Measurements from ENCODE around the gene XXYLT1. TPM values are rescaled to one million over a fixed set of nuclear protein-coding genes. Genes with fewer than 3 reads are reported as not detected.

XXYLT1 gene
- polyA plus RNA-seq, 3 donors, result 2.2 to 7.7 (median 4.6) TPM

DNA sequence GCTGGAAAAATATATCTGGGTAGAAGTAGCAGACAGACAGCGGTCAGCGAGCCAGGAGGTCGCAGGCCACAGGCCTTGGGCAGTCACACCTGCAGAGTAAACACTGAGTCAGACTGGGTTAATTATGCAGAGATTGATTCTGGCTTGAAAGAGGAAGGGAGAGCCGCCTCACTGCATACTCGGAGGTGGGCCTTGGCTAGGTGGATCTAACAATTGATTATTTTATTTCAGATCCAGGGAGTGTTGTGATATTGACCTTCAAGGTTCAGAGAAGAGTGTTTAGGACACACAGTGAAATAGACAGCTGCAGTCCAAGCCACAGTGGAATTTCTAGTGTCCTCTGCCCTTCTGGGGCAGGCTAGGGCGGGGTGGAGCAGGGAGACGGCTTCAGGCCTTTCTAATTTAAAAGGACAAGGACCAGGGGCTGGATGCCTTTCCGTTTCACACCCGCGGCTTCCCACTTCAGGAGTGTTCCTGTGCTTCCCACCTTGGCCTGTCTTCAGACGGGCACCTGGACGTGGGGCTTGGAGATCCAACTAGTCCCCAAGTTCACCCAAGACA, 237.3 kb downstream of the XXYLT1 start:
- no peak overlapping the region for H3K27ac ChIP-seq (ENCODE audit: low read depth, low read length)

DNA sequence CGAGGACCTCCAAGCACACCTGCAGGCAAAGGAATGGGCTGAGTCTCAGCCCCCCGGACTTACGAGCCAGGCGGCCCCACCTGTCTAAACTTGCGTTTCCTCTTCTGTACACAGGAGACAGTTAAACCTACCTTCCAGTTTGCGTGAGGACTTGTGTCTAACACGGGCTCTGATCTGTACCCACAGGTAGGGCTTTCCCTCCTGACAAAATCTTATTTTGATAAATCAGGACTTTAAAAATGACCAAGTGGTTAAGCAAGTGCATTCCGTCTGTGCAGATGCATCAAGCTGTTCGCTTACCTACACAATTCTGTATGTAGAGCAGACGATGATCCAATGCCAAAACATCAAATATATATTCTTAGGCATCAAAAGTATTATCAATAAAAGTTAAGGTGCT, 238.0 kb downstream of the XXYLT1 start:
- 87 to 94% (median 89%) methylated on average over 10 of the region's 10 CpGs for WGBS, 3 donors

More for the DNA sequence above, 237.3 kb downstream of the XXYLT1 start:
- WGBS, 3 donors, result 42 to 83% (median 81%) methylated on average over 12 of the region's 12 CpGs

DNA sequence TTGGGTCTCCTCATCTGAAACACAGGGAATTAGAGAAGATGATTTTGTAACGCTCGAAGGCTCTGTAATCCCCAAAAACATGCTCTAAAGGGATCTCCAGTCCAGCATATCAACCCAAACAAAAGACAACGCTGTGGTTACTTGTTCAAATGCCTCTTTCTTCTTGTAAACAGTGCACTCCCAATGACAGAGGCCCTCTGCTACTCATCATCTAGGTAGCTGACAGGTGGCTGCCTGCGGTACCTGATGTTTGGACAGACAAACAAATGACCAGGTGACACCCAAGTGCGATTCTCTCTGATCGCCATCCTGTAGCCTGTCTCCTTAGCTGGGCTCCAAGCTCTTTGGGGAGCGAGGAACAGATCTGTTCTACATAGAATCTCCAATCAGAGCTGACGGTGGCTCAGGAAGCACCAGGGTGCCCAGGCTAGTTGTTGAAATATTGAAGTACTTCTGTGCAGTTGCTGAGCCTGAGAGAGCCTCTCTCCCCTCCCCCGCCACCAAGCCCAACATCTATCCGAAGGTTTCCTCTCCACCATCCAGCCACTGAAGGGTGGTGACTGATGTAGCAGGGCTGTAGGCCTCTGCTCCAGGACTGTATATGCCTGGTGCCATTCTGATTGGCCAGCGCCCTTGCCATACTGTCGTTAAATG, 238.7 kb downstream of the XXYLT1 start:
- WGBS, 3 donors, result 82 to 86% (median 83%) methylated on average over 12 of the region's 12 CpGs
- H3K27ac ChIP-seq (ENCODE audit: low read depth, low read length), result no peak overlapping the region

More for the DNA sequence above, 238.0 kb downstream of the XXYLT1 start:
- no peak overlapping the region for H3K27ac ChIP-seq (ENCODE audit: low read depth, low read length)

DNA sequence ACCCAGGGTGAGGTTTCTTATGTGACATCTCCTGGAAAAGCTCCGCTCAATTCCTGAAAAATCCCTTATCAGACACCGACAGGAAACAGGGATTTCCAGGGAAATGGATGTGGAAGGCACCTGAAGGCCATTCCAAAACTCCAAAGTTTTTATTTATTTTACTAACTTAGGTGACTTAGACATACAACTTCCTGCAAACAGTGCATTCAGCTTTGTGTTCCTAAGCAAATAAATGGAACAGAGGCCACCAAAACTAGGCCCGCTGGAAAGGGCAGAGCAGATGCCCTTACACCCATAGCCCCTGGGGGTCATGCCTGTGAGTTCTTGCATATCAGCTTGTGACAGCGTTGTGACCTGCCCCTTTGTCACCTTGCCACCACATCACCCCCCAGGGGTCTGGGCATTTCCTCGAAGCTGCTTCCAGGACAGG, 239.4 kb downstream of the XXYLT1 start:
- no peak overlapping the region for H3K27ac ChIP-seq (ENCODE audit: low read depth, low read length)
- 65 to 68% (median 67%) methylated on average over 5 of the region's 5 CpGs for WGBS, 3 donors

DNA sequence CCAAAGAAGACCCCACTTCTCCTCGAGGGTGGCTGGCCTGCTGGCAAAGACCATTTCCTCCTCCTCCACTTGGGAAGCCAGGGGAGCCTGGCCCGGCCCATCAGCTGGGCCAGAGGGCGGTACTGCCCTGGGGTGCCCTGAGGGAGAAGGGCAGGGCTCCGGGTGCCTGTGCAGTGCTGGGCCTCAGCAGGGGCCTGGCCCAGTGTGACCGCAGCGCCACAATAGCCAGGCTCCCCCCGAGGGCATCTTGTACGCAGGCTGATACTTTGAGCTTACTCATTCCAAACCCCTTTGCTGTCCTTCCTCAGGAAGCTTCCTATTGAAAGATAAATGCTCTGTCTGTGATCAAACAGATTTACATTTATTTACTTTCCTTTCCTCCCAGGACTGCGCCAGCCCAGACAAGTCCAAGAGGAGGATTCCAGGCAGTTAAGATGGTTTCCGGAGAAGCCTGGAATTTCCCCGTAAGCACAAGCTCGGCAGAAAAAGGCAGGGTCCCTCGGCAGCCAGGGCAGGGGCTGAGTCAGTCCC, 240.1 kb downstream of the XXYLT1 start:
- no peak overlapping the region for H3K27ac ChIP-seq (ENCODE audit: low read depth, low read length)
- 44 to 83% (median 50%) methylated on average over 13 of the region's 13 CpGs for WGBS, 3 donors

DNA sequence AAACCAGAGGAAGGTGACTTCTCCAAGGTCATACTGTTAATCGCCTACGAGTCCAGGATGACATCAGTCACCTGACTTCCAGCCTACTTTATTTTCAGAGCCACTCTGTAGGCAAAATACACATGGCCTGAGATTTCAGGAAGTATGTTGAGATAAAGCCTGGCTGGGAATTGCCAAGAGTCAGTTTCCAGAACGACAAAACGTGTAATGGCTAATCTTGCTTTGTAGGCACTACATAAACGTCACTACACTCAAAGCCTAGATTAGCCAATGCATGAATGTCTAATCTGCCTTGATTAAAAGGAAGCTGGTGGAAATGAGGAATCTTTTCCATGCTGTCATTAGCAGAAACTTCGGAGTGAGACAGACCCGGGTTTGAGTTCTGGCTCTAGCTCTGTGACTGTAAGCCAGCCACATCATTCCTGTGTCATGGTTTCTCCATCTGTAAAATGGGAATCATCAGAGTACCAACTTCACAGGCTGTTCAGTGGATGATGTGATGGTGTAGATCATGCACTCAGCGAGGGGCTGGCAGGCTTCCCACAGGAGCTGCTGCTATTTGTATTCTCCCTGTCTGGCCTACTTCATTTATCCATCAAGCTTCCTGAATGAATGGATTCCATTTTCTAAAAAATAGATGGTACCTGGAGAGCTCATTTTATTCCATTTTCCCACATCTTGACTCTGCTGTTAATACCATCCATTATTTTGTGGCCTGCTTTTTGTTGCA, 241.9 kb downstream of the XXYLT1 start:
- 43 to 65% (median 63%) methylated on average over 8 of the region's 8 CpGs for whole genome bisulfite sequencing, 3 donors
- H3K27ac ChIP-seq (ENCODE audit: low read depth, low read length), result no peak overlapping the region

DNA sequence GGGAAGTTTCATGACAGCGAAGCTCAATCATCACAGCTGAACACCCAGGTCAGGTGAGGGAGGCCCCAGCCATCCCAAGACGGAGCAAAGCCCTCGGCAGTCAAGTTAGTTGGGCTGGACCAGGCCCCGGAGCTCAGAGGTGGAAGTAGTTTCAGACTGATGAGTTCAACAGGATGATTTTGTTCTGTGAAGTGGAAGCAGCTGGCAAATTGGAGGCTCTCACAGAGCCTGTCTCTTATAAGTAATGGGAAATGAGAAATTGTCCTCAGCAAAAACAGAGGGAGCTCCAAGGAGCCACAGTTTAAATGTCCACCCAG, 245.1 kb downstream of the XXYLT1 start:
- no peak overlapping the region for H3K27ac ChIP-seq (ENCODE audit: low read depth, low read length)
- 75 to 89% (median 83%) methylated on average over 4 of the region's 4 CpGs for WGBS, 3 donors

DNA sequence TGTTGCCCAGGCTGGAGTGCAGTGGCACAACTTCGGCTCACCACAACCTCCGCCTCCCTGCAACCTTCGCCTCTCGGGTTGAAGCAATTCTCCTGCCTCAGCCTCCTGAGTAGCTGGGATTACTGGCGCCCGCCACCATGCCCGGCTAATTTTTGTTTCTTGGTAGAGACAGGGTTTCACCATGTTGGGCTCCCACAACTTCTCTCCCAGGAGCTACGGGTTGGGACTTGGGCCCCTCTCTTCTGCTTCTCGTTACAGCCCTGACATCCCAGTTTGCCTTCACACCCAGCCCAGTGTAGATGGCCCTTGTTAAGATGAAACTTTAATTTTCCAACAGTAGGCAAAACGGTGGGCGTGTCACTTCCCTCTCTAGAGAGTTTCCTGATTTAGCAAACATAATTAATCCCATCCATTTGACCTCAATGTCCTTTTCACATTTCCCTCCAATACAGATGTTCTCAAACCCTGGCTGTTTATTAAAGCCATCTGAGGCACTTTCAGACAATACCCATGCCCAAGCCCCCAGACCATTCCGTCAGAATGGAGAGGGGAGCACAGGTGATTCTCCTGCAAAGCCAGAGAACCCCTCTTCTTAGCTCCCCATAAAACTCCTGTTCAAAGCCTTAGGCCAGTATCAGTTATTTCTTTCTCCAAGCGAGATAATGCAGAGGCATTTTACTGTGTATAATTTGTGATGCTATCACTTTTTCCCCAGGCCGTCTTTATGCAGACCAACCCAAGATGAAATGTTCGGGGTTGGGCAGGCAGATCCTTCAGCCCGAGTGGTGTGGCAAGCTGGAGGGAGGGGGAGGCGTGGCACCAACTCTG, 245.7 kb downstream of the XXYLT1 start:
- no peak overlapping the region for H3K27ac ChIP-seq (ENCODE audit: low read depth, low read length)
- 81 to 90% (median 84%) methylated on average over 17 of the region's 17 CpGs for WGBS, 3 donors

DNA sequence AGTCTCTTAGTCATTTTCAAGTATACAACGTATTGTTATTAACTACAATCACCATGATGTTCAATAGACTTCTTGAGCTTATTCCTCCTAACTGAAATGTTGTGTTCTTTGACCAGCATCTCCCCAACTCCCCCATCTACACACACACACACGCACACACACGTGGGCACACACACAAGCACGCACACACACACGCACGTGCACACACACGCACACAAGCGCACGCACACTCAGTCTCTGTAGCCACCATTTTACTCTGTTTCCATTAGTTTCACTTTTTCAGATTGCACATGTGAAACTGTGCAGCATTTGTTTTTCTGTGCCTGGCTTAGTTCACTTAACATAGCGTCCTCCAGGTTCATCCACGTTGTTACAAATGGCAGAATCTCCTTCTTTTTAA, 247.0 kb downstream of the XXYLT1 start:
- 80 to 95% (median 93%) methylated on average over 11 of the region's 11 CpGs for WGBS, 3 donors
- no peak overlapping the region for H3K27ac ChIP-seq (ENCODE audit: low read depth, low read length)

DNA sequence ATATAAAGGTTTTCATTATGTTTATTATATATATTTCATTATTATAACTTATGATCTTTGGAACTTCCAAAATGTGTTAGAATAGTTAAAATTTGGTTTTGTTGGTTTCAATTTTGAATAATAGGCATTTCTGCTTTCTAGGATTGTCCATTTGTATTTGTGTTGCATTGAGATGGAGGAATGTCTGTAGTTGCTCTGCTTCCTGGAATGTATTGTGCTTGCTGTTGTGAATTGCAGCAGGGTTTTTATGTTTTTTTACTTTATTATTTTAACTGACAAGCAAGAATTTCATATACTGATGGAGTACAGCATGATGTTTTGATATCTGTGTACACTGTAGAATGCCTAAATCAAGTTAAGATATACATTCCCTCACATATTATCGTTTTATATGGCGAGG, 247.4 kb downstream of the XXYLT1 start:
- WGBS, 3 donors, result 31 to 46% (median 44%) methylated on average over 2 of the region's 2 CpGs
- H3K27ac ChIP-seq (ENCODE audit: low read depth, low read length), result no peak overlapping the region

DNA sequence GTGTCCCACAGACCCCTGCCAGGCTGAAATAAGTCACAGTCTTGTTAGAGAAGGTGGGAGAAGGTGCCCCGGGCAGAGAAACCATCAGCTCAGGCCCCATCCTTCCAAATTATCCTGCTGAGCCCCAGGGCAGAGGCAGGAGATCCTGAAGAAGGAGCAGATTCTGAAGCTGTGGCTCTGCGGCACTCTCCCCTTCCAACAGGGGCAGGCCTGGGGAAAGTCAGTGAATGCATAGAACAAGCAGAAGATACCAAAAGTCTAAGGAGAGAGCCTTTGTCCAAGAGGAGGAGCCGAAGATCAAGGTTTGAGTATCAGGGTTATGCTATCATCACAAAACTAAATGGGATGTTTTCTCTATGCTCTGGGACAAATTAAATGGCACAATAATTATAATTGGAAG, 249.3 kb downstream of the XXYLT1 start:
- H3K27ac ChIP-seq (ENCODE audit: low read depth, low read length), result no peak overlapping the region
- WGBS, 3 donors, result 79 to 95% (median 87%) methylated on average over 3 of the region's 3 CpGs

DNA sequence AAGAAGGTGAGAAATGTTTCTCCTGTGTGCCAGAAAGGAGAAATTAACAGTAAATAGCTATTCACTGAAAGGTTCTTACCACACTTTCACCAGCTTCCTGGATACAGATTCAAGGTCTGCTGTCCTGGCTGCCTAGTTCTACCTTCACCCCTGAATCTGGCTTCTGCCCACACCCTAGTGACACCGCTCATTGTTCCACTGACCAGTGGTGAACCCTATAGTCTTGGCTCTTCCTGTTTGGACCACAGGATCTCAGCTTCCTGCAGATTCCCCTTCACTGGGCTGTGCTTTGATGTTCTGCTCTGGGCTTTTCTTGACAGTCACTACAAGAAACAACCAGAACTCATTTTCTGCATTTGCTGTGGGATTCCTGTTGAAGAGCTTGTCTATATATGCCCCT, 250.0 kb downstream of the XXYLT1 start:
- no peak overlapping the region for H3K27ac ChIP-seq (ENCODE audit: low read depth, low read length)

DNA sequence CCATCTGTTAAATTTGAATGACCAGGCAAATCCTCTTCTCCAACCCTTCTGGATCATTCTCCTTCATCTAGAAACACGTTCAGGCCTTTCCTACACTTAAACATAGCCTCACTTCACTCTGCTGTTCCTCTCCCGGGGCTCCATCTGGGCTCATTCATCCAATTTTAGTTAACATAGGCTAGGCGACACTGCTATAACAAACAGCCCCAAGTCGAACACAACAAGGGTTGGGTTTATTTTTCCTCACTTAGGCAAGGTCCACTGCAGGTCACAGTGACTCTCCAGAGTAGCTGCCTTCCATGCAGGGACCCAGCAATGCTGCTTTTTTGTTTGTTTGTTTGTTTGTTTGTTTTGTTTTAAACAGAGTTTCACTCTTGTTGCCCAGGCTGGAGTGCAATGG, 250.8 kb downstream of the XXYLT1 start:
- H3K27ac ChIP-seq (ENCODE audit: low read depth, low read length), result no peak overlapping the region
- WGBS, 3 donors, result 77 to 94% (median 89%) methylated on average over 4 of the region's 4 CpGs

More for the DNA sequence above, 250.0 kb downstream of the XXYLT1 start:
- WGBS, 3 donors, result 73 to 84% (median 83%) methylated on average over 1 of the region's 1 CpG

DNA sequence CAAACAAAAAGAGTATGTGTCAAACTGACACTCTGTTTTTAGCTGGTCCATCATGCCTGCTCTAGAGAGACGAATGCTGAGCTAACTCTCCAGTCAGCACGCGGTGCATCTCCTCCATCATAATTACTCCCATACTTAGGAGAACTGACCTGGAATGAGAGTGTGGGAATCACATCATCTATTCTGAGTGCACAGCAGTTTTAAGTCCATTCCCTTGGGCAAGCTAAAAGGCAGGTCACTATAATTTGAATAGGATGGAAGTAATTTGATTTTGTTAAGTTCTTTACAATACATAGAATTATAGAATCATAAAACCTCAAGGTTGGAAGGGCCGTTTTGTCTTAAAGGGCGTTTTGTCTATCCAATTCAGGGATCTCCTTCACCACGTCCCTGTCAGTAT, 251.6 kb downstream of the XXYLT1 start:
- WGBS, 3 donors, result 76 to 92% (median 88%) methylated on average over 6 of the region's 6 CpGs
- H3K27ac ChIP-seq (ENCODE audit: low read depth, low read length), result no peak overlapping the region

Other genes starting within 250 kb of the XXYLT1 start
- gene ACAP2, start 171.9 kb upstream of the XXYLT1 start, polyA plus RNA-seq, result 10 to 100 TPM in 1 of 3 donors, 1 to 10 TPM in 2; 4.6 to 11.9 (median 9.9) TPM

All from adipose tissue (tissue), 3 donors.